PC-3 (cell line): Measurements from ENCODE around the gene NALCN. TPM values are rescaled to one million over a fixed set of nuclear protein-coding genes. Genes with fewer than 3 reads are reported as not detected.

Experiments used
- ATAC-seq: fragments of 200-7000 bp; cut with Tn5 transposase; 2 replicates; pipeline ENCODE4 v1.9.1; 2020; ENCODE audit warnings: mild to moderate bottlenecking, moderate library complexity
- BruUV-seq: library from RNA; stranded (reverse); fragments of 400-500 nt; replicated peaks from 2 replicates; lab custom pipeline; 2021; lab: Mats Ljungman, UMichigan
- CTCF ChIA-PET: fragments of 300-600 bp; sonication (Branson Sonifier 250); formaldehyde crosslinking; loops from one replicate; lab custom pipeline; 2022; ENCODE audit warnings: antibody characterized with exemption; lab: Charles Lee
- POLR2A ChIA-PET: fragments of 300-600 bp; sonication (Branson Sonifier 250); formaldehyde crosslinking; loops from one replicate; lab custom pipeline; 2022; ENCODE audit warnings: antibody characterized with exemption; ENCODE audit not compliant: unreplicated experiment; lab: Charles Lee
- DNase-seq: peaks from one replicate; pipeline ENCODE4 v3.0.0-alpha.2; 2015
- H2AFZ ChIP-seq: fragments of 300-600 bp; sonication (generic); 2 replicates; pipeline ENCODE4 v1.6.0; 2016; ENCODE audit warnings: antibody characterized with exemption, low read length
- H3F3A ChIP-seq: fragments of 300-600 bp; sonication (generic); one replicate; pipeline ENCODE4 v1.6.0; 2017; ENCODE audit warnings: antibody characterized with exemption, low read length, control low read depth, mild to moderate bottlenecking; ENCODE audit not compliant: unreplicated experiment
- H3K27ac ChIP-seq: fragments of 300-600 bp; sonication (generic); 2 replicates; pipeline ENCODE4 v1.5.1; 2016; ENCODE audit warnings: mild to moderate bottlenecking, low read length
- H3K27me3 ChIP-seq: fragments of 300-600 bp; sonication (generic); 2 replicates; pipeline ENCODE4 v1.6.1; 2016; ENCODE audit warnings: low read length, mixed read lengths
- H3K36me3 ChIP-seq: fragments of 300-600 bp; sonication (generic); 2 replicates; pipeline ENCODE4 v1.6.1; 2016; ENCODE audit warnings: low read depth, mixed run types, low read length, mixed read lengths
- H3K4me1 ChIP-seq: fragments of 300-600 bp; sonication (generic); 2 replicates; pipeline ENCODE4 v1.5.1; 2016; ENCODE audit warnings: low read length; ENCODE audit not compliant: insufficient read depth
- H3K4me2 ChIP-seq: fragments of 300-600 bp; sonication (generic); 2 replicates; pipeline ENCODE4 v1.6.0; 2016; ENCODE audit warnings: low read length
- H3K4me3 ChIP-seq: fragments of 300-600 bp; sonication (generic); 2 replicates; pipeline ENCODE4 v1.5.1; 2016; ENCODE audit warnings: mild to moderate bottlenecking, low read length, mixed read lengths
- H3K79me2 ChIP-seq: fragments of 300-600 bp; sonication (generic); 2 replicates; pipeline ENCODE4 v1.6.1; 2017; ENCODE audit warnings: low read length, mixed read lengths
- H3K9ac ChIP-seq: fragments of 300-600 bp; sonication (generic); 2 replicates; pipeline ENCODE4 v1.6.0; 2016; ENCODE audit warnings: mild to moderate bottlenecking, low read length
- H3K9me2 ChIP-seq: fragments of 300-600 bp; sonication (generic); replicated peaks from 2 replicates; pipeline ENCODE4 v1.6.1; 2016; ENCODE audit warnings: mixed run types, low read length, mixed read lengths
- H3K9me3 ChIP-seq: fragments of 300-600 bp; sonication (generic); 2 replicates; pipeline ENCODE4 v1.6.1; 2016; ENCODE audit warnings: low read length, mixed read lengths
- H4K20me1 ChIP-seq: fragments of 300-600 bp; sonication (generic); 2 replicates; pipeline ENCODE4 v1.6.1; 2016; ENCODE audit warnings: low read length, mixed read lengths
- EZH2 ChIP-seq: fragments of 300-600 bp; sonication (generic); IDR thresholded peaks from one replicate; pipeline ENCODE4 v1.6.1; 2017; ENCODE audit warnings: antibody characterized with exemption, mild to moderate bottlenecking, low read length; ENCODE audit not compliant: unreplicated experiment
- EZH2phosphoT487 ChIP-seq: fragments of 300-600 bp; sonication (generic); IDR thresholded peaks from 2 replicates; pipeline ENCODE4 v1.6.1; 2018; ENCODE audit warnings: mild to moderate bottlenecking, antibody characterized with exemption, low read length, borderline replicate concordance
- intact Hi-C: fragments of 100-400 bp; cut with micrococcal nuclease; formaldehyde crosslinking; loops from 2 replicates; pipeline ENCODE4 v1.9.0; 2023
- total RNA-seq: library from RNA; depleted of rRNA; stranded (reverse); fragments of >200 nt; gene quantifications from 2 replicates; pipeline ENCODE4 v1.2.3, GENCODE V29; 2014
- TF ChIP-seq, protein P1 (sequence below): fragments of 300-600 bp; sonication (generic); conservative IDR thresholded peaks from 2 replicates; pipeline ENCODE4 v1.5.1; 2017; ENCODE audit warnings: antibody characterized with exemption, low read depth, mild to moderate bottlenecking, low read length

NALCN gene
- total RNA-seq, 1 experiment from 2014 or later, result 11.8 TPM

DNA sequence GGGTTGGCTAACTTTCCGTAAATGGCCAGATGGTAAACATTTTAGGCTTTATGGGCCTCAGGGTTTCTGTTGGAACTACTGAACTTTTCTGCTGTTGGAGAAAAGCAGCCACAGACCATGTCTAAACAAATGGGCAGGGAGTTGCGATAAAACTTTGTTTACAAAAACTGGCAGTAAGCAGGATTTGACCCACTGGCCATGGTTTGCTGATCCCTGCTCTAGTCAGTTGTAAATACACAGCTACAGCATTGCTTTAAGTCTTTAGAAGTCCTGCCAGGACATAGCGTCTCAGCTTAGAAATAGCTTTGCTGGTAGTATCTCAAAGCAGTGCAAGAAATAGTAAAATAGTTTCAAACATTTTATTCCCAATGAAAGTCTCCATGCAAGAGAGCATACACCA lies 88.4 kb downstream of the NALCN start:
- ChIA-PET CTCF (interaction anchor here (0.6 kb wide), 1 partner anchor 203 kb away, joined by 3 read pairs; no protein-coding TSS in a partner anchor), POLR2A (no interaction called here)
- H3K4me3 ChIP-seq, result no peak overlapping the region
- H3K4me1 ChIP-seq, result no peaks in the 10 kb centered on the region
- no peak overlapping the region for H3K27ac ChIP-seq
- no peaks in the 10 kb centered on the region for H3F3A ChIP-seq
- H3K9ac ChIP-seq, result no peak overlapping the region
- no peaks in the 10 kb centered on the region for H4K20me1 ChIP-seq
- H3K36me3 ChIP-seq, result no peaks in the 10 kb centered on the region
- H3K27me3 ChIP-seq, result no peaks in the 10 kb centered on the region
- ATAC-seq (no peak), DNase-seq (no peak)
- TF ChIP-seq EZH2 (no peak), EZH2phosphoT487 (no peak)
- TF ChIP-seq, protein P1, sequence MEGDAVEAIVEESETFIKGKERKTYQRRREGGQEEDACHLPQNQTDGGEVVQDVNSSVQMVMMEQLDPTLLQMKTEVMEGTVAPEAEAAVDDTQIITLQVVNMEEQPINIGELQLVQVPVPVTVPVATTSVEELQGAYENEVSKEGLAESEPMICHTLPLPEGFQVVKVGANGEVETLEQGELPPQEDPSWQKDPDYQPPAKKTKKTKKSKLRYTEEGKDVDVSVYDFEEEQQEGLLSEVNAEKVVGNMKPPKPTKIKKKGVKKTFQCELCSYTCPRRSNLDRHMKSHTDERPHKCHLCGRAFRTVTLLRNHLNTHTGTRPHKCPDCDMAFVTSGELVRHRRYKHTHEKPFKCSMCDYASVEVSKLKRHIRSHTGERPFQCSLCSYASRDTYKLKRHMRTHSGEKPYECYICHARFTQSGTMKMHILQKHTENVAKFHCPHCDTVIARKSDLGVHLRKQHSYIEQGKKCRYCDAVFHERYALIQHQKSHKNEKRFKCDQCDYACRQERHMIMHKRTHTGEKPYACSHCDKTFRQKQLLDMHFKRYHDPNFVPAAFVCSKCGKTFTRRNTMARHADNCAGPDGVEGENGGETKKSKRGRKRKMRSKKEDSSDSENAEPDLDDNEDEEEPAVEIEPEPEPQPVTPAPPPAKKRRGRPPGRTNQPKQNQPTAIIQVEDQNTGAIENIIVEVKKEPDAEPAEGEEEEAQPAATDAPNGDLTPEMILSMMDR, result no peak
- no peak overlapping the region for H3K4me2 ChIP-seq
- H3K79me2 ChIP-seq, result no peaks in the 10 kb centered on the region
- H2AFZ ChIP-seq, result no peak overlapping the region
- intact Hi-C loops, result no loop called here
- no peaks in the 10 kb centered on the region for H3K9me2 ChIP-seq
- BruUV-seq, result no TSS peak
- H3K9me3 ChIP-seq, result no peaks in the 10 kb centered on the region

DNA sequence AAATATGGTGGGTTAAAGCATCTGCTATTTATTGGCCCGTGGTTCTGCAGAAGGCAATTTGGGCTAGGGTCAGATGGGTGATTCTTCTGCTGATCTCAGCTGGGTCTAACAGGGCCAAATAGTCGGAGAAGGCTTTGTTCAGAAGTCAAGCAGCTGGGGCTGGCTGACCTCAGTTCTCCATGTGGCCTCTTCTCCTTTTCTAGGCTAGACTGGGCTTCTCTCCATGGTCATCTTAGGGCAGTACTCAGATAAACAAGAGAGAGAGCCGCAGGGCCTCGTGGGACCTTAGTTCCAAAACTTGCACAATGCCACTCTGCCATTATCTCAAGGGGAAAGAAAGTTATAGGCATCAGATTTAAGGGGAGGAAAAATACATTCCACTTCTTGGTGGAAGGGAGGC lies 89.6 kb downstream of the NALCN start:
- ChIA-PET POLR2A (no interaction called here), CTCF (no interaction called here)
- Histone ChIP-seq H3K9ac (no peak overlapping the region), H3K4me2 (no peak overlapping the region), H3K36me3 (no peaks in the 10 kb centered on the region), H2AFZ (no peak overlapping the region), H3K79me2 (no peaks in the 10 kb centered on the region), H3K9me2 (no peaks in the 10 kb centered on the region), H3K4me1 (no peaks in the 10 kb centered on the region), H3F3A (no peaks in the 10 kb centered on the region), H3K4me3 (no peak overlapping the region), H3K9me3 (no peaks in the 10 kb centered on the region), H3K27me3 (no peaks in the 10 kb centered on the region), H4K20me1 (no peaks in the 10 kb centered on the region), H3K27ac (no peak overlapping the region)
- intact Hi-C loops, result no loop called here
- DNase-seq (no peak), ATAC-seq (no peak)
- TF ChIP-seq EZH2phosphoT487, result no peak
- TF ChIP-seq, protein P1, result no peak
- TF ChIP-seq EZH2, result no peak
- BruUV-seq, result no TSS peak

DNA sequence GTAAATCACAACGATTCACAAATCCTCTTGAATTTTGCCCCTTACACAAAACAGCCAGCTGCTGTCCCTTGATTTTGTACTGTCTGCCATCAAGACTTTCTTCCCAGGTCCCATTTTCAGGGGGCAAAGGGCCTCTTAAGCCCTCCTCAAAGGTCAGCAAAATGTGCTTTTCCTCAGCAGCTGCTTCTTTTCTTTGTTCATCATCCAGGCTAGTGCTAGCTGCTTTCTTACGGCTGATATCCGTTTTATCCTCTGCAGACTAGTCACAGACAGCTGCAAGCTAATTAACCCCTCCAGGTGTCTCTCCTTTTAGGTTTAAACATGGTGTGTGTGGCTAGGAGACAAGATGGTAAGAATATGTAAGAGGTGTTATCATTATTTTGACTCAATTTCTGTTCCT lies 90.9 kb downstream of the NALCN start:
- POLR2A ChIA-PET, result no interaction called here
- no TSS peak for BruUV-seq
- no peak for TF ChIP-seq EZH2
- TF ChIP-seq, protein P1, result no peak
- TF ChIP-seq EZH2phosphoT487, result no peak

More for the DNA sequence above, 90.9 kb downstream of the NALCN start:
- Histone ChIP-seq H3K9me2 (no peaks in the 10 kb centered on the region), H3K79me2 (no peaks in the 10 kb centered on the region), H3K9ac (no peak overlapping the region), H2AFZ (no peak overlapping the region), H3K4me3 (no peak overlapping the region), H3F3A (no peaks in the 10 kb centered on the region), H3K9me3 (no peaks in the 10 kb centered on the region), H3K4me2 (no peak overlapping the region), H4K20me1 (no peaks in the 10 kb centered on the region), H3K27me3 (no peaks in the 10 kb centered on the region), H3K4me1 (no peaks in the 10 kb centered on the region), H3K36me3 (no peaks in the 10 kb centered on the region), H3K27ac (no peak overlapping the region)
- CTCF ChIA-PET, result no interaction called here
- no peak for ATAC-seq
- DNase-seq, result no peak
- intact Hi-C loops, result no loop called here
